NCI-H146 treated with DMSO at 0.1 percent for 48 hours (cell line): ENCODE measurements around the gene ZNF546.
"Not testable (repeated sequence)": the region's sequence is repeated elsewhere in the genome, so short reads cannot be mapped to it uniquely, and the experiment has no call there.

Experiments
- DNase-seq: peaks from one replicate; lab custom pipeline; 2025; ENCODE audit not compliant: unreplicated experiment; lab: John Stamatoyannopoulos, UW

ZNF546 gene

GRCh38 chr19:39996811-39997637 lies at the start of gene ZNF546:
ZNF546 (plus strand) TSS chr19:39997060; CDS start chr19:39998327, 1,267 bp downstream.
- DNase-seq: peak; percentile 82

- no peak for DNase-seq
Measured at GRCh38 chr19:39949026-39949747, 47.7 kb upstream of the ZNF546 start.

- no peak for DNase-seq
Measured at GRCh38 chr19:39951065-39951650, 45.7 kb upstream of the ZNF546 start.

- DNase-seq: no peak
Measured at GRCh38 chr19:39951686-39952085, 45.2 kb upstream of the ZNF546 start.

- no peak for DNase-seq
Measured at GRCh38 chr19:39953915-39954314, 42.9 kb upstream of the ZNF546 start.

- DNase-seq: not testable (repeated sequence)
Measured at GRCh38 chr19:39957886-39958285, 39.0 kb upstream of the ZNF546 start.

GRCh38 chr19:39958942-39959341 lies 37.9 kb upstream of the ZNF546 start:
- not testable (repeated sequence) for DNase-seq

GRCh38 chr19:39959407-39959806 lies 37.5 kb upstream of the ZNF546 start:
- DNase-seq: not testable (repeated sequence)

- no peak for DNase-seq
Measured at GRCh38 chr19:39963898-39964297, 33.0 kb upstream of the ZNF546 start.

- DNase-seq: no peak
Measured at GRCh38 chr19:39966617-39967016, 30.2 kb upstream of the ZNF546 start.

GRCh38 chr19:39967561-39967960 lies 29.3 kb upstream of the ZNF546 start:
- DNase-seq: no peak

- DNase-seq: no peak
Measured at GRCh38 chr19:39968789-39969188, 28.1 kb upstream of the ZNF546 start.

GRCh38 chr19:39969266-39969665 lies 27.6 kb upstream of the ZNF546 start:
- no peak for DNase-seq

GRCh38 chr19:39969681-39970424 lies 27.0 kb upstream of the ZNF546 start:
- no peak for DNase-seq

GRCh38 chr19:39970425-39970674 lies 26.5 kb upstream of the ZNF546 start:
- peak; percentile 72 for DNase-seq

- DNase-seq: peak; percentile 99
Measured at GRCh38 chr19:39970675-39971379, 26.0 kb upstream of the ZNF546 start, which contains the start of gene PSMC4. PSMC4 (plus strand) TSS chr19:39971165; CDS start chr19:39971203, 38 bp downstream.

GRCh38 chr19:39971380-39972035 lies 25.4 kb upstream of the ZNF546 start:
- no peak for DNase-seq

GRCh38 chr19:39974377-39975155 lies 22.3 kb upstream of the ZNF546 start:
- no peak for DNase-seq

- no peak for DNase-seq
Measured at GRCh38 chr19:39982883-39983282, 14.0 kb upstream of the ZNF546 start.
